GM12873 (cell line): ENCODE results near the gene CAPN9.

Experiments used
- CTCF ChIP-seq: IDR thresholded peaks from 2 replicates; pipeline ENCODE4 v1.5.1; 2012; ENCODE audit warnings: low read depth, mild to moderate bottlenecking, moderate library complexity, low read length, control low read depth; ENCODE audit not compliant: insufficient read depth; ENCODE audit errors: missing control alignments

Gene CAPN9, protein sequence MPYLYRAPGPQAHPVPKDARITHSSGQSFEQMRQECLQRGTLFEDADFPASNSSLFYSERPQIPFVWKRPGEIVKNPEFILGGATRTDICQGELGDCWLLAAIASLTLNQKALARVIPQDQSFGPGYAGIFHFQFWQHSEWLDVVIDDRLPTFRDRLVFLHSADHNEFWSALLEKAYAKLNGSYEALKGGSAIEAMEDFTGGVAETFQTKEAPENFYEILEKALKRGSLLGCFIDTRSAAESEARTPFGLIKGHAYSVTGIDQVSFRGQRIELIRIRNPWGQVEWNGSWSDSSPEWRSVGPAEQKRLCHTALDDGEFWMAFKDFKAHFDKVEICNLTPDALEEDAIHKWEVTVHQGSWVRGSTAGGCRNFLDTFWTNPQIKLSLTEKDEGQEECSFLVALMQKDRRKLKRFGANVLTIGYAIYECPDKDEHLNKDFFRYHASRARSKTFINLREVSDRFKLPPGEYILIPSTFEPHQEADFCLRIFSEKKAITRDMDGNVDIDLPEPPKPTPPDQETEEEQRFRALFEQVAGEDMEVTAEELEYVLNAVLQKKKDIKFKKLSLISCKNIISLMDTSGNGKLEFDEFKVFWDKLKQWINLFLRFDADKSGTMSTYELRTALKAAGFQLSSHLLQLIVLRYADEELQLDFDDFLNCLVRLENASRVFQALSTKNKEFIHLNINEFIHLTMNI

GRCh38 chr1:230747127-230747730, at the start of gene CAPN9:
TSS of gene CAPN9 (plus strand) at chr1:230747388. CDS start at chr1:230747497, 109 bp downstream.
- TF ChIP-seq CTCF = no peak

DNA sequence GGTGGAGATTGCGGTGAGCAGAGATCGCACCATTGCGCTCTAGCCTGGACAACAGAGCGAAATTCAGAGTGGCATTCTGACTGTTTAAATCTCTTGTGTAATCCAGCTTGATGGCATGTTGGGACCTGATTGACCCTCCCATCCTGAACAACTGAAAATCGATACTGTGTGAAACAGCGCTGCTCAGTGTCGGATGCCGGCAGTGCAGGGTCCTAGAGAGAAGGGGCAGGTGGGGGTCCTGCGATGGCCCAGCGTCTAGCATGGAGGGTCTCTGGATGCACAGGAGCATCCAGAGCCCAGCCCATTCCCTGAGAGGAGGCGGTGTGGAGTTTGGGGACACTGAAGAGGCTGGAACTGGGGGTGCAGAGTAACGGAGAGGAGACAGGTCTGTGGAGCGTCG, 49.1 kb upstream of the CAPN9 start:
- no peak for TF ChIP-seq CTCF

DNA sequence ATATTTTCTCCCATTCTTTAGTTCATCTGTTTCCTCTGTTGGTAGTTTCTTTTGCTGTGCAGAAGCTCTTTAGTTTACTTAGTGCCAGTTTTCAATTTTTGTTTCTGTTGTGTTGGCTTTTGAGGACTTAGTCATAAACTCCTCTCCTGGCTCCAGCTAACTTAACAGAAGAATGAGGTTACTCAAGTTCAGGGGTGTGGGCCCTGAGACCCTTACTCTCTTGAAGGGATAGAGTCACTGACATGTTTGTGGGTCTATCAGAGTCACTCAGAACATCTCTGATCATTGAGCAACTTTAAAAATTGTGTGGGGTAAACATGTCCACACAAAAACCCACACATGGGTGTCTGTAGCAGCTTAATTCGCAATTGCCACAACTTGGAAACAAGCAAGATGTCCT, 47.5 kb upstream of the CAPN9 start:
- no peak for TF ChIP-seq CTCF

DNA sequence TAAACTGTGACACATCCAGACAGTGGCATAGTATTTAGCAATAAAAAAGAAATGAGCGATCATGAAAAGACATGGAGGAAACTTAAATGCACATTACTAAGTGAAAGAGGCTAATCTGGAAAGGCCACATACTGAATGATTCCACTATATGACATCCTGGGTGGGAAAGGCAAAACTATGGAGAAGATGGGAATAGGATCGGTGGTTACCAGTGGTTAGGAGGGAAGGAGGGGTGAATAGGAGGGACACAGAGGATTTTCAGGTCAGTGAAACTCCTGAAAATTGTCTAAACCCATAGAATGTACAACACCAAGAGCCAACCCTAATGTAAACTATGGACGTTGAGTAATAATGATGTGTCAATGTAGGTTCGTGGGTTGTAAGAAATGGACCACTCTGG, 47.1 kb upstream of the CAPN9 start:
- no peak for TF ChIP-seq CTCF

DNA sequence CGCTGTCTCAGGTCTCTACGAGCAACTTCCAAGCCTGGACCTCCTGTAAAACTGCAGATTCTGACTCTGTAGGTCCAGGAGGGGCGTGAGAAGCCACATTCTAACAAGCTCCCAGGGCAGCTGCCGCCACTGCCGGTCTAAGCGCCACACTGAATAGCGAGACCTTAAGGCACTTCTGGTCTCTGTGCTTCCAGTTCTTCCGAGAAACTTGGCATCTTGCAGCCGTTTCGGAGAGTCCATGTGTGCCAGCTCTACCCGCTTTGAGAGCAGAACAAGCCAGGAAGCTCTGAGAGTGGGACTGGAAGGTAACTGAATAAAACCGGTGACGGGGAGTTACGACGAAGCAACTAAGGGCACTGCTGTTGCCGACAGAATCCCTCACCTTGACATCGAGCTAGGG, 45.8 kb upstream of the CAPN9 start:
- no peak for TF ChIP-seq CTCF

GRCh38 chr1:230701895-230702768, 45.1 kb upstream of the CAPN9 start:
- no peak for TF ChIP-seq CTCF
